H1 (cell line): ENCODE results near the gene CDKN2B. TPM values are rescaled to one million over a fixed set of nuclear protein-coding genes. Genes with fewer than 3 reads are reported as not detected.

Experiments used
- CTCF ChIA-PET: fragments of 300-600 bp; sonication (Branson Sonifier 250); formaldehyde crosslinking; loops from one replicate; lab custom pipeline; 2021; ENCODE audit not compliant: partially characterized antibody; lab: Charles Lee
- POLR2A ChIA-PET: fragments of 300-600 bp; sonication (Branson Sonifier 250); formaldehyde crosslinking; loops from one replicate; lab custom pipeline; 2021; ENCODE audit warnings: inconsistent platforms; ENCODE audit not compliant: partially characterized antibody; lab: Charles Lee
- DNase-seq, 2 experiments: peaks; one replicate each; pipeline versions ENCODE4 v3.0.0 to v3.0.0-alpha.2; 2010 to 2022; ENCODE audit warnings: low spot score in 2 of 2, low read depth in 1 of 2, mixed read lengths in 1 of 2
- FAIRE-seq: peaks from 2 replicates; lab custom pipeline; 2011; peaks lifted over from hg19 to GRCh38; lab: Jason Lieb, UNC
- H2AFZ ChIP-seq: 2 replicates; pipeline ENCODE4 v1.8.1; 2012; ENCODE audit warnings: low read length, inconsistent platforms
- H2AK5ac ChIP-seq: 2 replicates; pipeline ENCODE4 v1.6.1; 2013; ENCODE audit warnings: low read depth, low read length
- H2BK120ac ChIP-seq: replicated peaks from 2 replicates; pipeline ENCODE3; 2013; ENCODE audit warnings: low read depth, low read length, inconsistent platforms
- H2BK12ac ChIP-seq: 2 replicates; pipeline ENCODE4 v1.6.1; 2013; ENCODE audit warnings: low read depth, low read length
- H2BK15ac ChIP-seq: 2 replicates; pipeline ENCODE4 v1.6.1; 2013; ENCODE audit warnings: low read length
- H2BK20ac ChIP-seq: 2 replicates; pipeline ENCODE4 v1.6.1; 2013; ENCODE audit warnings: low read length
- H2BK5ac ChIP-seq: 2 replicates; pipeline ENCODE4 v1.6.1; 2013; ENCODE audit warnings: low read depth, low read length
- H3K14ac ChIP-seq: 2 replicates; pipeline ENCODE4 v1.6.1; 2013; ENCODE audit warnings: inconsistent platforms; ENCODE audit not compliant: insufficient read length
- H3K18ac ChIP-seq: 2 replicates; pipeline ENCODE4 v1.6.1; 2013; ENCODE audit warnings: low read length; ENCODE audit errors: extremely low read depth
- H3K23ac ChIP-seq: 2 replicates; pipeline ENCODE4 v1.6.1; 2013; ENCODE audit warnings: inconsistent platforms; ENCODE audit not compliant: insufficient read length
- H3K23me2 ChIP-seq: 2 replicates; pipeline ENCODE4 v1.6.1; 2013; ENCODE audit warnings: low read depth, low read length
- H3K27ac ChIP-seq: 2 replicates; pipeline ENCODE4 v1.6.1; 2011; ENCODE audit warnings: low read depth, low read length, inconsistent platforms
- H3K27me3 ChIP-seq, 4 experiments: replicated peaks in 1 of 4; 1 replicate in 1 of 4; 2 replicates in 3 of 4; pipeline versions ENCODE4 v1.6.1 to v1.8.1; 2011 to 2013; ENCODE audit warnings: low read length in 3 of 4, mild to moderate bottlenecking in 3 of 4, inconsistent platforms in 2 of 4, mixed read lengths in 2 of 4, moderate library complexity in 1 of 4; ENCODE audit not compliant: control insufficient read depth in 3 of 4, insufficient read depth in 3 of 4; ENCODE audit errors: extremely low read depth in 1 of 4
- H3K36me3 ChIP-seq, 4 experiments: 2 replicates each; pipeline versions ENCODE4 v1.6.1 to v1.8.1; 2011 to 2013; ENCODE audit warnings: mild to moderate bottlenecking in 4 of 4, low read length in 3 of 4, moderate library complexity in 2 of 4, control low read depth in 1 of 4, inconsistent platforms in 1 of 4; ENCODE audit not compliant: insufficient read depth in 4 of 4, control insufficient read depth in 2 of 4
- H3K4ac ChIP-seq: replicated peaks from 2 replicates; pipeline ENCODE3; 2013; ENCODE audit warnings: low read length, low read depth, mixed read lengths, inconsistent platforms; ENCODE audit not compliant: insufficient read length
- H3K4me1 ChIP-seq, 4 experiments: replicated peaks in 1 of 4; 1 replicate in 1 of 4; 2 replicates in 3 of 4; pipeline versions ENCODE4 v1.6.1 to v1.8.1; 2011 to 2013; ENCODE audit warnings: low read length in 3 of 4, inconsistent platforms in 2 of 4, mixed read lengths in 1 of 4; ENCODE audit not compliant: insufficient read depth in 4 of 4, control insufficient read depth in 3 of 4
- H3K4me2 ChIP-seq, 2 experiments: 2 replicates each; pipeline versions ENCODE4 v1.6.1 to v1.8.1; 2011 to 2013; ENCODE audit warnings: low read depth in 2 of 2, low read length in 2 of 2, control low read depth in 1 of 2, inconsistent platforms in 1 of 2, mild to moderate bottlenecking in 1 of 2; ENCODE audit not compliant: insufficient read depth in 1 of 2
- H3K4me3 ChIP-seq, 4 experiments: fragments of 200-600, 300-600 bp in 1 of 4; sonication (generic), shearing (Covaris generic), sonication (Bioruptor Twin) in 1 of 4; 2 replicates each; pipeline versions ENCODE4 v1.5.1 to v1.8.1; 2011 to 2016; ENCODE audit warnings: low read length in 4 of 4, low read depth in 3 of 4, control low read depth in 2 of 4, inconsistent platforms in 2 of 4, mild to moderate bottlenecking in 2 of 4, mixed read lengths in 1 of 4, moderate library complexity in 1 of 4; ENCODE audit not compliant: insufficient read depth in 2 of 4; ENCODE audit errors: extremely low read depth in 1 of 4
- H3K56ac ChIP-seq: replicated peaks from 2 replicates; pipeline ENCODE3; 2013; ENCODE audit warnings: low read depth, mild to moderate bottlenecking, mixed read lengths, low read length, inconsistent platforms; ENCODE audit not compliant: insufficient read length
- H3K79me1 ChIP-seq: 2 replicates; pipeline ENCODE4 v1.6.1; 2013; ENCODE audit warnings: low read depth, low read length, control low read depth
- H3K79me2 ChIP-seq, 2 experiments: 2 replicates each; pipeline versions ENCODE4 v1.6.1 to v1.8.1; 2012 to 2013; ENCODE audit warnings: low read length in 2 of 2, mild to moderate bottlenecking in 2 of 2, inconsistent platforms in 1 of 2; ENCODE audit not compliant: insufficient read depth in 2 of 2, control insufficient read depth in 1 of 2
- H3K9ac ChIP-seq, 4 experiments: replicated peaks in 1 of 4; 1 replicate in 1 of 4; 2 replicates in 3 of 4; pipeline versions ENCODE4 v1.6.1 to v1.8.1; 2011 to 2013; ENCODE audit warnings: low read depth in 3 of 4, low read length in 3 of 4, control low read depth in 2 of 4, mild to moderate bottlenecking in 2 of 4, moderate library complexity in 2 of 4, inconsistent platforms in 1 of 4; ENCODE audit errors: extremely low read depth in 1 of 4
- H3K9me3 ChIP-seq, 2 experiments: 2 replicates each; pipeline versions ENCODE4 v1.6.1 to v1.8.1; 2012 to 2013; ENCODE audit warnings: mild to moderate bottlenecking in 2 of 2, moderate library complexity in 2 of 2, control low read depth in 1 of 2, inconsistent platforms in 1 of 2, low read depth in 1 of 2, low read length in 1 of 2, mixed read lengths in 1 of 2; ENCODE audit not compliant: insufficient read depth in 2 of 2
- H4K20me1 ChIP-seq, 2 experiments: replicated peaks in 1 of 2; 2 replicates each; pipeline versions ENCODE3 to v1.8.1; 2011 to 2013; ENCODE audit warnings: inconsistent platforms in 2 of 2, low read length in 2 of 2, mild to moderate bottlenecking in 1 of 2; ENCODE audit not compliant: insufficient read depth in 2 of 2, control insufficient read depth in 1 of 2
- H4K5ac ChIP-seq: 2 replicates; pipeline ENCODE4 v1.6.1; 2013; ENCODE audit warnings: low read length, low read depth, mixed read lengths, inconsistent platforms; ENCODE audit not compliant: insufficient read length
- H4K8ac ChIP-seq: 2 replicates; pipeline ENCODE4 v1.8.0; 2013; ENCODE audit warnings: mild to moderate bottlenecking, moderate library complexity, low read length, inconsistent platforms; ENCODE audit not compliant: insufficient read depth; ENCODE audit errors: extremely low read depth
- H4K91ac ChIP-seq: replicated peaks from 2 replicates; pipeline ENCODE3; 2013; ENCODE audit warnings: low read length, mixed read lengths, inconsistent platforms; ENCODE audit not compliant: insufficient read length
- BRCA1 ChIP-seq: IDR thresholded peaks from 2 replicates; pipeline ENCODE4 v1.6.1; 2012; ENCODE audit warnings: low read depth, low read length, improper control_type of control experiment
- EGR1 ChIP-seq: IDR thresholded peaks from 2 replicates; pipeline ENCODE4 v1.6.1; 2011; ENCODE audit warnings: low read depth, low read length, borderline replicate concordance
- GABPA ChIP-seq: IDR thresholded peaks from 2 replicates; pipeline ENCODE4 v1.6.1; 2011; ENCODE audit warnings: mild to moderate bottlenecking, low read length, moderate library complexity, borderline replicate concordance; ENCODE audit not compliant: insufficient read depth
- GTF2F1 ChIP-seq: IDR thresholded peaks from 2 replicates; pipeline ENCODE4 v1.6.1; 2012; ENCODE audit warnings: low read depth, low read length, improper control_type of control experiment, borderline replicate concordance
- HDAC2 ChIP-seq, 2 experiments: fragments of 300-600 bp in 1 of 2; sonication (generic) in 1 of 2; IDR thresholded peaks; 2 replicates each; pipeline ENCODE4 v1.6.1; 2011 to 2012; ENCODE audit warnings: low read depth in 2 of 2, low read length in 2 of 2, mild to moderate bottlenecking in 2 of 2, moderate library complexity in 2 of 2, borderline replicate concordance in 1 of 2, inconsistent platforms in 1 of 2
- KDM1A ChIP-seq: fragments of 200-600, 300-600 bp; sonication (generic); IDR thresholded peaks from 2 replicates; pipeline ENCODE4 v1.7.1; 2016; ENCODE audit warnings: mild to moderate bottlenecking, low read length, borderline replicate concordance
- KDM4A ChIP-seq: IDR thresholded peaks from one replicate; pipeline ENCODE4 v1.7.1; 2012; ENCODE audit warnings: low read depth, mild to moderate bottlenecking, moderate library complexity, low read length, inconsistent platforms; ENCODE audit not compliant: severe bottlenecking
- MAFK ChIP-seq: IDR thresholded peaks from 2 replicates; pipeline ENCODE4 v1.6.1; 2012; ENCODE audit warnings: low read depth, mild to moderate bottlenecking, improper control_type of control experiment, low read length
- NRF1 ChIP-seq: IDR thresholded peaks from 2 replicates; pipeline ENCODE4 v1.6.1; 2011; ENCODE audit warnings: mild to moderate bottlenecking, low read depth, low read length, improper control_type of control experiment
- PHF8 ChIP-seq: fragments of 200-600 bp; sonication (generic); conservative IDR thresholded peaks from 2 replicates; pipeline ENCODE4 v1.7.1; 2012; ENCODE audit warnings: low read depth, mild to moderate bottlenecking, inconsistent platforms, low read length, moderate library complexity
- RXRA ChIP-seq: IDR thresholded peaks from 2 replicates; pipeline ENCODE4 v1.6.1; 2011; ENCODE audit warnings: low read depth, mild to moderate bottlenecking, low read length, moderate library complexity; ENCODE audit not compliant: insufficient read depth
- SP4 ChIP-seq: IDR thresholded peaks from 2 replicates; pipeline ENCODE4 v1.6.1; 2012; ENCODE audit warnings: low read length, inconsistent platforms
- YY1 ChIP-seq: IDR thresholded peaks from 2 replicates; pipeline ENCODE4 v1.6.1; 2011; ENCODE audit warnings: low read depth, mild to moderate bottlenecking, low read length
- ZNF274 ChIP-seq: IDR thresholded peaks from 2 replicates; pipeline ENCODE4 v1.7.0; 2012; ENCODE audit warnings: low read length, borderline replicate concordance; ENCODE audit errors: extremely low read depth
- polyA plus RNA-seq, 7 experiments: library from polyadenylated mRNA; depleted of rRNA in 3 of 7; stranded (reverse) in 5 of 7; unstranded in 2 of 7; fragments of >200 nt in 5 of 7; fragments of 200-250 nt in 2 of 7; gene quantifications; 1 replicate in 5 of 7; 2 replicates in 1 of 7; 4 replicates in 1 of 7; pipeline versions ENCODE4 v1.2.1 to v1.2.3, GENCODE V29; 2011 to 2013; ENCODE audit warnings: missing spikeins in 2 of 7, mixed read lengths in 2 of 7
- total RNA-seq: library from RNA; stranded (reverse); fragmentation: NEBNext Ultra II Directional; extraction: Animal tissue kit (Norgen Biotek cat#: 25700); gene quantifications from 2 replicates; pipeline ENCODE4 v1.2.1, GENCODE V29; 2021

The CDKN2B gene
- total and polyA plus RNA-seq, 2 of the 8 experiments (the other 6 are each of a cell fraction or from before 2014, with no cell fraction given) = 0.20 to 0.88 TPM

DNA sequence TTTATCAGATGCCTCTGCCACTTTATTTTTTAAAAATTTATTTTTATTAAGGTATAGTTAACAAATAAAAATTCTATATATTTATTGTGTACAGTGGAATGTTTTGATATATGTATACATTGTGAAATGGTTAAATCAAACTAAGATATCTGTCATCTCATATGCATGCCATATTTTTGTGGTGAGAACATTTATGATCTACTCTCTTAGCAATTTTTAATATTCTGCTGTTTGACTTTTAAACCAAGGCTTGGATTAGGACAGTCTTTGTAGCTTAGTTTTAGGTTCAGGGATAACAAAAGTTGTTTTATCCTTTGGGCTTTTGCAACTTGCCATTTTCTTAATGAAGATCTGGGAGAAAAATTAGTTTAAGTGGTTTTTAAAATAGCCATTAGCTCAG is 46.0 kb upstream of the CDKN2B start:
- H2AFZ ChIP-seq = no peak overlapping the region
- H2BK5ac ChIP-seq = no peak overlapping the region
- no peak overlapping the region for H3K9ac ChIP-seq
- TF ChIP-seq PHF8 = no peak
- no peak for TF ChIP-seq BRCA1
- TF ChIP-seq MAFK = no peak
- TF ChIP-seq RXRA = no peak
- TF ChIP-seq EGR1 = no peak
- TF ChIP-seq HDAC2 (IDR thresholded peaks at IDR 0.05; ENCODE audit: borderline replicate concordance in 1 of 2, low read depth in 2 of 2, low read length in 2 of 2) = no peak
- TF ChIP-seq ZNF274 = no peak
- no peak for TF ChIP-seq SP4
- TF ChIP-seq YY1 = no peak
- no peak for TF ChIP-seq GABPA
- TF ChIP-seq KDM1A = no peak
- no peak for TF ChIP-seq GTF2F1
- TF ChIP-seq NRF1 = no peak
- TF ChIP-seq KDM4A = no peak
- H3K9me3 ChIP-seq = no peaks in the 10 kb centered on the region
- POLR2A ChIA-PET = no interaction called here
- H2BK20ac ChIP-seq = no peak overlapping the region
- no peaks in the 10 kb centered on the region for H3K79me2 ChIP-seq
- CTCF ChIA-PET = interaction anchor here (1.0 to 3.3 kb wide), 2 partner anchors 14 to 46 kb away, joined by 3 to 18 read pairs; partner anchors contain the start of gene CDKN2B
- DNase-seq (no peak), FAIRE-seq (no peak)
- no peak overlapping the region for H3K4ac ChIP-seq
- H4K91ac ChIP-seq = no peak overlapping the region
- no peak overlapping the region for H2BK12ac ChIP-seq
- H2BK120ac ChIP-seq = no peak overlapping the region
- H3K4me2 ChIP-seq = no peak overlapping the region
- no peaks in the 10 kb centered on the region for H3K36me3 ChIP-seq
- no peak overlapping the region for H3K23ac ChIP-seq
- no peaks in the 10 kb centered on the region for H3K79me1 ChIP-seq
- no peak overlapping the region for H3K27ac ChIP-seq
- H2BK15ac ChIP-seq = no peak overlapping the region
- no peaks in the 10 kb centered on the region for H3K4me1 ChIP-seq
- H3K14ac ChIP-seq = no peak overlapping the region
- no peaks in the 10 kb centered on the region for H4K20me1 ChIP-seq
- no peak overlapping the region for H3K4me3 ChIP-seq
- H3K18ac ChIP-seq = no peak overlapping the region
- no peak overlapping the region for H3K56ac ChIP-seq
- H4K5ac ChIP-seq = no peak overlapping the region
- no peaks in the 10 kb centered on the region for H3K27me3 ChIP-seq
- no peak overlapping the region for H2AK5ac ChIP-seq
- no peak overlapping the region for H4K8ac ChIP-seq
- H3K23me2 ChIP-seq = no peaks in the 10 kb centered on the region
